ENCODE data around the gene COP1.

The COP1 gene

DNA sequence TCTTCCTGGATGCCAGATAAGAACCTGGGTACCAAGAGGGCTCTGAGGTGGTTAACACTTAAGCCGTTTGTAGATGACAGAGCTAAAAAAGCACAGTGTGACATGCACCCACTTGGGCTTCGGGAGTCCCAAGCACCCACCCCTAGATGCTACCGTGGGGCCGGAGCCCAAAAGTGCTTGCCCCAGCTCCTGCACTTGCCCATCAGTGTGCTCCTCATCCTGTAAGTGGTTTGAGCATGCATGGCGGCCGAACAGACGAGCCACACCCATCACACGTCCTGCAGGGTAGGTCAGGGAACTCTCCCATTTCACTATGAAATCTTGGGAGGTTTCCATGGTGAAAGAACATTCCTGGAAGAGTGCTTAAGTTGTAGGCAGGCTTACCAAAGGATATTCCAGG, 304.8 kb downstream of the COP1 start:
- TF ChIP-seq, protein P1, sequence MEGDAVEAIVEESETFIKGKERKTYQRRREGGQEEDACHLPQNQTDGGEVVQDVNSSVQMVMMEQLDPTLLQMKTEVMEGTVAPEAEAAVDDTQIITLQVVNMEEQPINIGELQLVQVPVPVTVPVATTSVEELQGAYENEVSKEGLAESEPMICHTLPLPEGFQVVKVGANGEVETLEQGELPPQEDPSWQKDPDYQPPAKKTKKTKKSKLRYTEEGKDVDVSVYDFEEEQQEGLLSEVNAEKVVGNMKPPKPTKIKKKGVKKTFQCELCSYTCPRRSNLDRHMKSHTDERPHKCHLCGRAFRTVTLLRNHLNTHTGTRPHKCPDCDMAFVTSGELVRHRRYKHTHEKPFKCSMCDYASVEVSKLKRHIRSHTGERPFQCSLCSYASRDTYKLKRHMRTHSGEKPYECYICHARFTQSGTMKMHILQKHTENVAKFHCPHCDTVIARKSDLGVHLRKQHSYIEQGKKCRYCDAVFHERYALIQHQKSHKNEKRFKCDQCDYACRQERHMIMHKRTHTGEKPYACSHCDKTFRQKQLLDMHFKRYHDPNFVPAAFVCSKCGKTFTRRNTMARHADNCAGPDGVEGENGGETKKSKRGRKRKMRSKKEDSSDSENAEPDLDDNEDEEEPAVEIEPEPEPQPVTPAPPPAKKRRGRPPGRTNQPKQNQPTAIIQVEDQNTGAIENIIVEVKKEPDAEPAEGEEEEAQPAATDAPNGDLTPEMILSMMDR (IDR thresholded peaks at IDR 0.05; ENCODE audit: low read depth, low read length), result no peak
- DNase-seq (ENCODE audit: extremely low read depth, low read depth), result no peak

DNA sequence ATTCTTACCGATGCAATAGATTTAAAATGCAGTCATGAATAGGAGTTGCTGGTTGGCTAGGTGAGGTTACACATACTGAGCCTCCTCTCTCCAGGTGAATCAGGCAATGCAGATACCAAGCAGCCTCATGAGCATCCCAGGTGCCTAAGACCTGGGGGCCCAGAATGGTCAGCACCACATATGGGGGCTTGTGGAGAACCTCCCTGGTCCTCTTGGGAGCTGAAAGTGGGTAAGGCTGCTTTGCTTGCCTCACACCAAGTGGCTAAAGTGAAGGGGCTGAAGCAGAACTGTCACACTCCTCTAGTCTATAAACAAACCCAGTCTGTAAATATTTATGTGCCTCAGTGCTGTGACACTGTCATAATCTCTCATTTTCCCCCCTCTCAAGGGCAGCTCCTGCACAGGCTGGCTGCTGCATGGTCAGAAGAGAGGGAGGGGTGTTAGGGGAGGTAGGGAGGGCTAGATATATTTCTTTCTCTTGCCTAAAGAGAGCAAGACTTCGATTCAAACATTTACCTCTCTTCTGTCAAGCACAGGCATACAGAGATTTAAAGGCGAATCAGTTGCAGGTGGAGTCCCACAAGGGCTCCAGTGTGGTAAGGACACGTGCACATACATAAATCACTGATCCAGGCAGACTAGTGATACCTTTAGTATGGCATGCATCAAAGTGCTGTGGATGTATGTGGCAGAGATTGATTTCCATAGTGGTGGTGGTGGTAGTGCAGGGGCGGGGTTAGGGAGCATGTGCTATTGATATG, 305.8 kb downstream of the COP1 start:
- DNase-seq (ENCODE audit: extremely low read depth, low read depth), result no peak
- TF ChIP-seq, protein P1 (IDR thresholded peaks at IDR 0.05; ENCODE audit: low read depth, low read length), result no peak

DNA sequence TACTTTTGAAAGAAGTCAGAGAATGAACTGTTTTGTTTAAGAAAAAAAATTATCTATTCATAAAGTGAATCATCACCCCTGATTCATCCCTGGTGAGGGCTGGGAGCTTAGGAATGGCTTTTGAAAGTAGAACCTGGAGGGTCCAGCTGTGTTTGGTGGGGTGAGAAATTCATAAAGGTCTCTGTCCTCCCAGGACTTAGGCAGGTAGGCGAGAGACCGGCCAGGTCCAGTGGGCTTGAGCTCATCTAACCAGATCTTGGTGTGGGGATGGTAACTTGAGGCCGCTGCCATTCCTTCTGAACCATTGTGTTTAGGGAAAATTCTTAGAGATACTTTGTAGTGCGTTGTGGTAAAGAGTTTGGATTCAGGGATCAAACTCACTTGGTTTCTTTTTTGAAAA, 306.9 kb downstream of the COP1 start:
- TF ChIP-seq, protein P1 (IDR thresholded peaks at IDR 0.05; ENCODE audit: low read depth, low read length), result no peak
- no peak for DNase-seq (ENCODE audit: extremely low read depth, low read depth)

- no peak for DNase-seq (ENCODE audit: extremely low read depth, low read depth)
- TF ChIP-seq, protein P1 (IDR thresholded peaks at IDR 0.05; ENCODE audit: low read depth, low read length), result no peak
Measured at GRCh38 chr1:175895966-175896365, 311.1 kb downstream of the COP1 start.

All from AG09319 (cell line).